Breast epithelium (tissue), 4 donors: ENCODE results near the gene LHX6. TPM values are rescaled to one million over a fixed set of nuclear protein-coding genes. Genes with fewer than 3 reads are reported as not detected.

ENCODE experiments used
- DNase-seq, 2 donors: peaks; one replicate each; pipeline ENCODE4 v3.0.0-alpha.2; 2019; ENCODE audit warnings: low spot score in 2 of 2
- H3K27ac ChIP-seq, 2 donors: fragments of 200-600 bp; sonication (generic) in 1 of 2; one replicate each; pipeline ENCODE4 v1.5.1; 2016 to 2019; ENCODE audit warnings: mild to moderate bottlenecking in 1 of 2
- H3K27me3 ChIP-seq, 2 donors: fragments of 200-600 bp; sonication (generic) in 1 of 2; one replicate each; pipeline versions ENCODE4 v1.5.1 to v1.6.0; 2017 to 2019; ENCODE audit warnings: control low read depth in 1 of 2, mild to moderate bottlenecking in 1 of 2
- H3K36me3 ChIP-seq: fragments of 200-600 bp; one replicate; pipeline ENCODE4 v1.5.1; 2019
- H3K4me1 ChIP-seq, 2 donors: fragments of 200-600 bp; sonication (generic); one replicate each; pipeline ENCODE4 v1.5.1; 2016 to 2019; ENCODE audit warnings: control low read depth in 1 of 2
- H3K4me3 ChIP-seq, 3 donors: fragments of 200-600 bp; sonication (generic); 1 replicate in 2 of 3; 2 replicates in 1 of 3; pipeline ENCODE4 v1.5.1; 2016 to 2019; ENCODE audit warnings: mild to moderate bottlenecking in 3 of 3, moderate library complexity in 2 of 3
- H3K9me3 ChIP-seq, 2 donors: fragments of 200-600 bp; sonication (generic) in 1 of 2; one replicate each; pipeline ENCODE4 v1.5.1; 2016 to 2019; ENCODE audit warnings: control low read depth in 1 of 2
- CTCF ChIP-seq, 3 donors: fragments of 450-650 bp; IDR thresholded peaks; one replicate each; pipeline ENCODE4 v1.5.1; 2016 to 2017; ENCODE audit warnings: antibody characterized with exemption in 3 of 3, mild to moderate bottlenecking in 3 of 3, moderate library complexity in 3 of 3
- POLR2A ChIP-seq: fragments of 450-650 bp; IDR thresholded peaks from one replicate; pipeline ENCODE4 v1.6.1; 2016; ENCODE audit warnings: antibody characterized with exemption, mild to moderate bottlenecking, moderate library complexity
- POLR2AphosphoS5 ChIP-seq, 3 donors: sonication (generic); formaldehyde crosslinking; IDR thresholded peaks; one replicate each; pipeline ENCODE4 v1.6.1; 2017; ENCODE audit warnings: antibody characterized with exemption in 3 of 3
- intact Hi-C: fragments of 100-400 bp; cut with DNase I; formaldehyde crosslinking; loops from one replicate; pipeline ENCODE4 v1.15.1; 2023; ENCODE audit warnings: low total_unique reads
- total RNA-seq, 3 donors: library from RNA; depleted of rRNA; stranded (reverse); fragments of >200 nt; gene quantifications; one replicate each; pipeline ENCODE4 v1.1.0, GENCODE V29; 2016

The LHX6 gene
- total RNA-seq, 3 donors from 2014 or later: 1.8 to 9.8 (median 4.8) TPM

DNA sequence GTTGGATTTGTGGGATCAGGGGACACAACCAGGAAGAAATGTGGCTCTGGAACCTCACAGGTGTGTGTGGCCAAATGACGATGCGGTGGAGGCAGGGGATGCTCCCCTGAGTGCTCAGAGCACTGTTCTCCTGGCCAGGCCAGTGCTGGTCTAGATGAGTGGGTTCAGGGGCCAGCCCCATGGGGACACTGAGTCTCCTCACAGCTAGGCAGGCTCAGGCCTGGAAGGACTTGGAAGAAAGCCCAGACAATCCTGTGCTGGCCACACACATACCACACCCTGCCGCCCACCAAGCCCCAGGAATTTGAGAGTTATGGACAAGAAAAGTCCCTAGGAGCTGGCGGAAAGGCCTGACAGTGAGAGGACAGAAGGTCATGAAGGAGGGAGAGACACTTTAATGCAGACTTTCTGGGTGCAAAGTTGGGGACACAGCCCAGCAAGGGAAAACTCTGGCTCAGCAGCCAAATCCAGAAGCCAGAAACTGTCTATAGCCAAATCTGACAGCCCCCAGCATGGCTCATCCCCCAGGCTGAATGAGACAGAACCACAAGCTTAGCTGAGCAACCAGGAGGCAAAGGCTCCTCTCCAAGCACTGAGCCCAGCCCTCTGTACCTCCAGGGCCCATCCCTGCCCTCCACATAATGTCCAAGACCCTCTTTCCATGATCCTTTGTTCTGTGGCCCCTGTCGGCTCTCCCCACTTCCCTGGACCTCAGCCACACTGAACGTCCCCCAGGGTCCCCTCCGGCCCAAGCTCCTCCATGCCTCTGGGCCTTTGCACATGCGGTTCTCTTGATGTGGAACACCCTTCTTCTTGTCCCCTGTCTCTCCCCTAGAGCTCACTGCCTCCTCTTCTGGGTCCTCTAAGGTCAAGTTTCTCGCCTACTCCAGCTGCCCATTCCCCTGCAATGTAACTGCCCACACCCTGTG is 22.4 kb downstream of the LHX6 start:
- no peaks in the 10 kb centered on the region for H3K36me3 ChIP-seq

GRCh38 chr9:122205176-122205575 is 23.6 kb downstream of the LHX6 start:
- DNase-seq: no peak
- Histone ChIP-seq H3K27ac (no peak overlapping the region), H3K36me3 (no peaks in the 10 kb centered on the region), H3K27me3 (no peaks in the 10 kb centered on the region), H3K4me1 (no peaks in the 10 kb centered on the region), H3K4me3 (no peak overlapping the region), H3K9me3 (no peaks in the 10 kb centered on the region)
- intact Hi-C loops: no loop called here
- TF ChIP-seq POLR2A: no peak
- no peak for TF ChIP-seq CTCF (IDR thresholded peaks at IDR 0.05)
- no peak for TF ChIP-seq POLR2AphosphoS5 (IDR thresholded peaks at IDR 0.05)

More for the DNA sequence above, 22.4 kb downstream of the LHX6 start:
- no peaks in the 10 kb centered on the region for H3K9me3 ChIP-seq
- no peak overlapping the region for H3K4me3 ChIP-seq
- H3K27me3 ChIP-seq: no peaks in the 10 kb centered on the region
- intact Hi-C loops: no loop called here
- no peak overlapping the region for H3K27ac ChIP-seq
- TF ChIP-seq CTCF (IDR thresholded peaks at IDR 0.05) (no peak), POLR2AphosphoS5 (IDR thresholded peaks at IDR 0.05) (no peak)
- peak in 1 of 2 donors; percentile 35 for DNase-seq
- H3K4me1 ChIP-seq: no peaks in the 10 kb centered on the region

- Histone ChIP-seq H3K27me3 (no peaks in the 10 kb centered on the region), H3K4me1 (no peaks in the 10 kb centered on the region), H3K27ac (no peak overlapping the region), H3K36me3 (no peaks in the 10 kb centered on the region), H3K9me3 (no peaks in the 10 kb centered on the region), H3K4me3 (no peak overlapping the region)
- DNase-seq: no peak
- intact Hi-C loops: no loop called here
- no peak for TF ChIP-seq POLR2A
- no peak for TF ChIP-seq CTCF (IDR thresholded peaks at IDR 0.05)
- TF ChIP-seq POLR2AphosphoS5 (IDR thresholded peaks at IDR 0.05): no peak
These were observed 24.3 kb downstream of the LHX6 start for GRCh38 chr9:122204491-122204890.

- H3K27ac ChIP-seq: no peak overlapping the region
- no peaks in the 10 kb centered on the region for H3K4me1 ChIP-seq
- no peak for DNase-seq
- no peak for TF ChIP-seq CTCF (IDR thresholded peaks at IDR 0.05)
- TF ChIP-seq POLR2AphosphoS5 (IDR thresholded peaks at IDR 0.05): no peak
- no peak for TF ChIP-seq POLR2A
- intact Hi-C loops: no loop called here
- no peak overlapping the region for H3K4me3 ChIP-seq
- no peaks in the 10 kb centered on the region for H3K36me3 ChIP-seq
- no peaks in the 10 kb centered on the region for H3K9me3 ChIP-seq
- no peaks in the 10 kb centered on the region for H3K27me3 ChIP-seq
These were observed 24.7 kb downstream of the LHX6 start for GRCh38 chr9:122204055-122204454.

DNA sequence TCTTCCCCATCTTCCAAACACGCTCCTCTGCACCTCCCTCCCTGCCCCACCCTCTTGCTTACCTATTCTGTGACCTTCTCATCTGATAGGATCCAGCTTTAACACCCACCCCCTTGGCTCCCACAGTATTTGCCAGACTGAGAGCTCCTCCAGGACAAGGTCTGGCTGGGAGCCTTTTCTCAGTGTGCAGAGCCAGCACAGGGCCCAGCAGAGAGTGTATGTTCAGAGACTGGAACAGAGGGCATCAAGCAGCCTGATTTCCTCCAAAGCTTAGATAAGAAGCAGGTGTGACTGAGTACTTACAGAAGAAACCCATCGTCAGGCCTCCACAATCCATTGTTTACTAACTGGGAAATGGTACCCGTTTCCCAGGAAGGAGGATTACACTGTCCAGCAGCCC is 26.6 kb downstream of the LHX6 start:
- intact Hi-C loops: no loop called here

More for the DNA sequence above, 26.6 kb downstream of the LHX6 start:
- Histone ChIP-seq H3K4me3 (no peak overlapping the region), H3K9me3 (no peaks in the 10 kb centered on the region), H3K27me3 (no peaks in the 10 kb centered on the region), H3K4me1 (no peaks in the 10 kb centered on the region), H3K27ac (no peak overlapping the region), H3K36me3 (no peaks in the 10 kb centered on the region)
- TF ChIP-seq CTCF (IDR thresholded peaks at IDR 0.05) (no peak), POLR2A (no peak), POLR2AphosphoS5 (IDR thresholded peaks at IDR 0.05) (no peak)
- no peak for DNase-seq
